GM08714 (cell line): ENCODE measurements around the gene AFF3.
"Not testable (repeated sequence)": the region's sequence is repeated elsewhere in the genome, so short reads cannot be mapped to it uniquely, and the experiment has no call there.

Source experiments
- H3K4me3 ChIP-seq: fragments of 200-500 bp; sonication (Bioruptor generic); 2 replicates; pipeline ENCODE4 v1.5.1; 2014; ENCODE audit warnings: mild to moderate bottlenecking, low read length, inconsistent platforms
- ZNF274 ChIP-seq: IDR thresholded peaks from 2 replicates; pipeline ENCODE4 v1.6.1; 2012; ENCODE audit warnings: mild to moderate bottlenecking, low read depth, low read length

AFF3 gene

GRCh38 chr2:99787769-99788382 is 354.5 kb downstream of the AFF3 start:
- H3K4me3 ChIP-seq = no peak overlapping the region
- TF ChIP-seq ZNF274 = no peak

- TF ChIP-seq ZNF274 = no peak
- no peak overlapping the region for H3K4me3 ChIP-seq
Observed at GRCh38 chr2:99786636-99787390, 355.6 kb downstream of the AFF3 start.

- H3K4me3 ChIP-seq = no peak overlapping the region
- no peak for TF ChIP-seq ZNF274
Observed at GRCh38 chr2:99784946-99785345, 357.4 kb downstream of the AFF3 start.

- TF ChIP-seq ZNF274 = no peak
- H3K4me3 ChIP-seq = no peak overlapping the region
Observed at GRCh38 chr2:99784282-99784681, 358.1 kb downstream of the AFF3 start.

GRCh38 chr2:99780276-99780675 is 362.1 kb downstream of the AFF3 start:
- TF ChIP-seq ZNF274 = no peak
- H3K4me3 ChIP-seq = no peak overlapping the region

DNA sequence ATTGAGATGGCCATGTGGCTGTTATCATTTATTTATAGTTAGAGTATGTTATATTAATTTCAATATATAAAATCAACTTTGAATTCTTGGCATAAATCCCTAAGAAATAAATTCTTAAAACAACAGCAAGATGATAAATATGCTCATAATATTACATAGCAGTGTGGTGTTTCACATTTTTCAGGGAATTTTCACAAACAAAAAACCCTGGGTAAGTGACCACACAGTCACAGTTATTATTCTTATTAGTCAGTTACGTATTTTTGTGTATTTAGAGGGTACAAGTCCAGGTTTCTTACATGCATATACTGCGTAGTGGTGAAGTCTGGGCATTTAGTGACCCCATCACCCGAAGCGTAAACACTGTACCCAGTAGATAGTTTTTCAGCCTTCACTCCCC is 363.1 kb downstream of the AFF3 start:
- no peak for TF ChIP-seq ZNF274
- no peak overlapping the region for H3K4me3 ChIP-seq

DNA sequence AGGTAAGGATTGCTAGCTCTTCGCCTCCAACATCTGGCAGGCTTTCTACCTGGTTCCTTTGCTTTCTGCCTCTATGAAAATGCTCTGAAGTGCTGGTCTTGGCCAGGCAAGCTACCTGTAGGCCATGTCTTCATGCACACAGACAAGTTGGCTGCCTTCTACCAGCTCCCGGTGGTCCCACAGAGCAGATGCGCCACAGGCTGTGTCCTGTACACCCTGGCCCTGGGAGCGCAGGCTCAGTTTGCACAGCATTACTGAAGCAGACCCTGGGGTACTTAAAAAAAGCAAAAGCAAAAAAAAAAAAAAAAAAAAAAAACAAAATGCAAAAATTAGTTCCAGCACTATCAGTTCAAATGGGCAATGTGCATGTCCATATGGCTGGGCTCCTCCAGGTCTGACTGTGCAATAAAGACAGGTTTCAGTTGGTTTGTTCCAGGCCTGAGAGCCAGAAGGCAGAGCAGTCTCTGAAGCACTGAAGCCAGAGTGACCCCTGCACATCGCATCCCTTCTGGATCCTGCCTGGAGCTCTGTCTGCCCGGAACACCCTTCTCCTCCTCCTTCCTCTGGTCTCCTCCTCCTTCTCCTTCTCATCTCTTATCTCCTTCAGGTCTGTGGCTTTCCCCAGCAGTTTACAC is 364.6 kb downstream of the AFF3 start:
- no peak overlapping the region for H3K4me3 ChIP-seq
- no peak for TF ChIP-seq ZNF274

GRCh38 chr2:99776906-99777646 is 365.3 kb downstream of the AFF3 start:
- TF ChIP-seq ZNF274 = no peak
- H3K4me3 ChIP-seq = no peak overlapping the region

DNA sequence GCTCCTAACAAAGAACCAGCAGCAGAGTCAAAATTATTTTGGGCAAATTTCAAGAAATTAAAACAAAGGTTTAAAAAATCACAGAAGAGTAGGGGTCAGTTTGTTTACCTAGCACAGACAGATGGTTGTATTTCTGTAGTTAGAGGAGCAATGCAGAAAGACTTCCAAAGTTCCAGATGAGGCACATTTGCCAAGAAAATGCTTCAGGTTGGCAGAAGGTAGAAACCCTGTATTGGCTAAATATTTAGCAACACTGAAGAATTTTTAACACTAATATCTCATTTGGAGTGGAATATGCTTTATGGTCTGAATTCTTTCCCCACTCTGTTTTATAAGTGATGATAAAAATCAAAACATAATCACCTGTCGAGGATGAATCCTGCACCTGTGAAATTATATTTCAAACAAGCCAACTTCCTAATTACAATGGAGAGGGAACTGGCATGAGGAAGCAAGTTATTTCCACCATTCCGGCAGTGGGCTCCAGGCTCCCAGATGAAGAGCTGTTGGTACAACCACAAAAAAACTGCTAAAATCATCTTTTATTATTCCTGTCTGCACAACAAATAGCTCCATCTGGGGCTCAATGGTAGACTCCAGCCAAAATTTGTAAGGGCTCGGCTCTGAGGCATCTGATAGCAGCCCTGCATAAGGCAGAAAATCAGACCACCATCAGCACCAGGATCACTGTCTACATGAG is 366.0 kb downstream of the AFF3 start:
- TF ChIP-seq ZNF274 = no peak
- no peak overlapping the region for H3K4me3 ChIP-seq

DNA sequence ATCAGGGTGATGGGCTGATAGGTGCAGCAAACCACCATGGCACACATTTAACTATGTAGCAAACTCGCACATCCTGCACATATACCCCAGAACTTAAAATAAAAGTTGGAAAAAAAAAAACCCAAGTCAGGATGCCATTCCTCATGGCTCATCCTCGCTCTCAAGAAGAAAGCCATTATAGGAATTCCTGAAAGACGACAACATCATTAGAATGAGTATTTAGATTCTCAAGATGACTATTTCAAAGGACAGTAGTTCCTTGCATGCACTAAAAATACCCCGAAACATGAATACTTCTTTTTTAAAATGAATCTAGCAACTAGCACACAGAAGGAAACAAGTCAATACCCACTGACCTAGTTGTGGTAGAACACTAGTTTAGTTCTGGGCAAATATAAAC is 366.8 kb downstream of the AFF3 start:
- H3K4me3 ChIP-seq = no peak overlapping the region
- no peak for TF ChIP-seq ZNF274

GRCh38 chr2:99773642-99774041 is 368.7 kb downstream of the AFF3 start:
- H3K4me3 ChIP-seq = not testable (repeated sequence)

DNA sequence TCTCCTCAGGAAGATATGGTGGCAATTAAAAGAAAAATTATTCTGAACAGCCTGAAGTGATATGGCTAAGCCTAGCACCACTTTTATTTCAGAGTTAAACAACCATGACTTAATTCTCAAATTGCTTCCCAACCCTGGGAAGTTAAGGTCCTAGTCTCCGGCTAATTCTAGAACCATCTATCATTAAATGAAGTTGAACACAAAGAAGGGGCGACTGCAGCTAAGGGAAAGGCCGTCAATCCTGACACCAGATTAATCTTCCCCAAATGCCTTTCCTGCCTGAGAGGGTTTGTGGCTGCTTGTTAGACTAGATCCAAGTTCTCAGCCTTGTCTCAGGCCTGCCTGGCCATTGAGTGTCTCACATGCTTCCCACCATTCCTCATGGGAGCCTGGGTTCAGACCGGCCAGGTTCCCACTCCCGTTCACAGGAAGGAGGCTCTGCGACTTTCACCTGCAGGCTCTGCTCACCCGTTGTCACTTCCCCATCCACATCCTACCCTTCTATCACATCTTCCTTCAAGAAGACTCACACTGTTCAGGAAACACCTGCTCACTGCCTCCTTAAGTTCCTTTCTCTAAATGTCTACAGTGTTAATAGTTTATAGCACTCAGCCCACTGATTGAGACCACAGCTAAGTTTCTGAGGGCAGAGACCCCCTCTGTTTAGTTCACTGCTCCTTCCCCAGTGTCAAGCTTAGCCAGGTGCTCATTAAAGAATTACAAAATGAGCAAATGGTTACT is 369.6 kb downstream of the AFF3 start:
- H3K4me3 ChIP-seq = no peak overlapping the region
- no peak for TF ChIP-seq ZNF274

DNA sequence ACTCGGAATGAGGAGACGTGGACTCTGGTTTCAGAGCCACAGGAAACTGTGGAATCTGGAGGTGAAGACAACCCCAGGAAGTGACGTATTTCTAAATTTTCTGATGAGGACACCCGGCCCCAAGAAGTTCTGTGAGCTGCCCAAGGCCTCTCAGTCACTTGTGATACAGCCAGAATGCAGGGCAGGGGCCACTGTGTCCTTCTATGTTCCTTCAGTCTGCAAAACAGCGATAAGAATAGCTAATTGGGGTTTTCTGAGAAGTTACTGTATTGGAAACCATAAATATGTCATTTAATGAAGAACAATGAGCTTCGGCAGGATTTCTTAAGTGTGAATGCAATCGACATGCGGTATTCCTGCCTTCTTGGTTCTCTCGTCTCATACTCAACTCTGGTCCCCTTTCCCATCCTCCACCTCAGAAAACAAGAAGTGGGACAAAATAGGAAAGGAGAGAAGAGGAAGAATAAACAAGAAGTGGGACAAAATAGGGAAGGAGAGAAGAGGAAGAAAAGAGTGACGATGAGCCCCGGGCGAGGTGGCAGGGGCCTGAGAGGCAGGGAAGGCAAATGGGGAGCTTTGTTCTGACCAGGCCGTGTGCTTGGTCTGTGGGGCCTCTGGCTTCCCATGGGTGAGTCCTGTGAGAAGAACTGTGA is 370.6 kb downstream of the AFF3 start:
- no peak overlapping the region for H3K4me3 ChIP-seq
- no peak for TF ChIP-seq ZNF274

- H3K4me3 ChIP-seq = no peak overlapping the region
- TF ChIP-seq ZNF274 = no peak
Observed at GRCh38 chr2:99770876-99771275, 371.5 kb downstream of the AFF3 start.
